ENCODE results near the gene CLK3. TPM values are rescaled to one million over a fixed set of nuclear protein-coding genes. Genes with fewer than 3 reads are reported as not detected.

CLK3 gene
- polyA plus RNA-seq, 1 of the 3 experiments (the other 2 are of a cell fraction), result 67.7 TPM

GRCh38 chr15:74573987-74574386 is 41.6 kb upstream of the CLK3 start:
- 100% methylated on average over 4 of the region's 4 CpGs for WGBS (ENCODE audit: low lambda C conversion rate)

GRCh38 chr15:74578496-74578994 is 37.1 kb upstream of the CLK3 start:
- Histone ChIP-seq H3K9me3 (no peaks in the 10 kb centered on the region), H3K4me1 (ENCODE audit: control insufficient read depth in 1 of 2, insufficient read depth in 2 of 2, low read depth in 1 of 2, low read length in 1 of 2) (peaks cover 0 to 7% of the 10 kb centered on the region in 2 experiments; a peak in 1 of 4 replicates), H3F3A (replicated peaks; ENCODE audit: insufficient read depth) (no peaks in the 10 kb centered on the region), H3K9me2 (no peaks in the 10 kb centered on the region), H3K79me2 (ENCODE audit: insufficient read depth) (no peaks in the 10 kb centered on the region), H4K20me1 (ENCODE audit: insufficient read depth) (no peaks in the 10 kb centered on the region), H3K27ac (ENCODE audit: low read depth in 2 of 2, low read length in 1 of 2) (no peak overlapping the region), H3K36me3 (replicated peaks in 1 of 2; ENCODE audit: control insufficient read depth in 1 of 2, insufficient read depth in 2 of 2, low read length in 1 of 2) (peaks cover 0 to 3% of the 10 kb centered on the region in 2 experiments), H3K9ac (no peak overlapping the region), H3K4me2 (no peak overlapping the region), H2AFZ (ENCODE audit: low read depth) (no peak overlapping the region), H3K27me3 (ENCODE audit: insufficient read depth) (no peaks in the 10 kb centered on the region), H3K4me3 (ENCODE audit: low read depth in 2 of 2, low read length in 1 of 2) (no peak overlapping the region)
- DNase-seq, result no peak
- 91% methylated on average over 3 of the region's 3 CpGs for WGBS (ENCODE audit: low lambda C conversion rate)
- TF ChIP-seq GABPA (IDR thresholded peaks at IDR 0.05; ENCODE audit: low read depth) (no peak), USF2 (IDR thresholded peaks at IDR 0.05; ENCODE audit: borderline replicate concordance, low read depth, low read length) (no peak), SIN3A (IDR thresholded peaks at IDR 0.05; ENCODE audit: borderline replicate concordance, low read depth, low read length) (no peak), IRF3 (IDR thresholded peaks at IDR 0.05; ENCODE audit: low read depth, low read length) (no peak), RAD21 (IDR thresholded peaks at IDR 0.05; ENCODE audit: low read length) (no peak), CHD2 (IDR thresholded peaks at IDR 0.05; ENCODE audit: low read length, partially characterized antibody) (no peak), RXRA (IDR thresholded peaks at IDR 0.05; ENCODE audit: borderline replicate concordance, low read depth) (no peak), PBX3 (IDR thresholded peaks at IDR 0.05) (no peak), RFX5 (IDR thresholded peaks at IDR 0.05; ENCODE audit: low read length) (no peak), ELF1 (IDR thresholded peaks at IDR 0.05) (no peak)
- POLR2A ChIA-PET, result no interaction called here
- CTCF ChIA-PET, result interaction anchor here (2.3 kb wide), 1 partner anchor 43 kb away, joined by 7 read pairs; no protein-coding TSS in a partner anchor

More at GRCh38 chr15:74573987-74574386, 41.6 kb upstream of the CLK3 start:
- peaks cover 4 to 32% of the 10 kb centered on the region in 2 experiments; a peak in 3 of 4 replicates for H3K4me1 ChIP-seq (ENCODE audit: control insufficient read depth in 1 of 2, insufficient read depth in 2 of 2, low read depth in 1 of 2, low read length in 1 of 2)
- ChIA-PET CTCF (interaction anchor here (0.6 to 1.5 kb wide), 4 partner anchors 21 to 199 kb away, joined by 3 to 4 read pairs (median 3); no protein-coding TSS in a partner anchor), POLR2A (interaction anchor here (1.5 kb wide), 1 partner anchor 41 kb away, joined by 4 read pairs; the partner anchor contains the start of gene CLK3)
- no peaks in the 10 kb centered on the region for H3K9me2 ChIP-seq
- no peak for TF ChIP-seq FOSL2 (IDR thresholded peaks at IDR 0.05; ENCODE audit: borderline replicate concordance, low read depth)
- no peak for TF ChIP-seq TEAD4 (IDR thresholded peaks at IDR 0.05; ENCODE audit: borderline replicate concordance, insufficient read depth)
- no peak for TF ChIP-seq USF1 (IDR thresholded peaks at IDR 0.05; ENCODE audit: borderline replicate concordance, low read depth)
- no peak for TF ChIP-seq MAX (IDR thresholded peaks at IDR 0.05; ENCODE audit: low read depth)
- no peak for TF ChIP-seq CTCF (IDR thresholded peaks at IDR 0.05)
- TF ChIP-seq CHD2 (IDR thresholded peaks at IDR 0.05; ENCODE audit: low read length, partially characterized antibody), result no peak
- TF ChIP-seq RAD21 (IDR thresholded peaks at IDR 0.05; ENCODE audit: low read length), result no peak
- DNase-seq, result no peak
- no peak overlapping the region for H3K4me2 ChIP-seq
- no peak overlapping the region for H3K9ac ChIP-seq
- no peaks in the 10 kb centered on the region for H3F3A ChIP-seq (replicated peaks; ENCODE audit: insufficient read depth)
- no peaks in the 10 kb centered on the region for H4K20me1 ChIP-seq (ENCODE audit: insufficient read depth)
- no peaks in the 10 kb centered on the region for H3K79me2 ChIP-seq (ENCODE audit: insufficient read depth)
- no peaks in the 10 kb centered on the region for H3K9me3 ChIP-seq
- no peak overlapping the region for H2AFZ ChIP-seq (ENCODE audit: low read depth)
- peaks cover 4 to 5% of the 10 kb centered on the region in 2 experiments for H3K36me3 ChIP-seq (replicated peaks in 1 of 2; ENCODE audit: control insufficient read depth in 1 of 2, insufficient read depth in 2 of 2, low read length in 1 of 2)
- H3K27ac ChIP-seq (ENCODE audit: low read depth in 2 of 2, low read length in 1 of 2), result no peak overlapping the region
- no peak overlapping the region for H3K4me3 ChIP-seq (ENCODE audit: low read depth in 2 of 2, low read length in 1 of 2)
- H3K27me3 ChIP-seq (ENCODE audit: insufficient read depth), result no peaks in the 10 kb centered on the region

Data from SK-N-SH (cell line).